Activated T-helper 1 cell treated with anti-CD3 and anti-CD28 coated beads, Interleukin-12 subunit alpha, Interleukin-12 subunit beta, Interleukin-2, Interleukin-4 antibody, amounts not matched to agents 30 ng/mL and 10 ng/mL and 1 ng/mL, durations not matched to agents 14 hours and 24 hours and 36 hours (primary cell): ENCODE measurements around the gene TTC21B. TPM values are rescaled to one million over a fixed set of nuclear protein-coding genes. Genes with fewer than 3 reads are reported as not detected.
A peak's percentile ranks its signal among the peaks of the same experiment; 100 is the strongest.

Experiments used
- DNase-seq: peaks from one replicate; pipeline ENCODE4 v3.0.0; 2021; ENCODE audit warnings: low spot score
- H3K27ac Mint-ChIP-seq: one replicate; pipeline ENCODE4 v1.8.0; 2021; ENCODE audit warnings: mild to moderate bottlenecking, mixed read lengths
- H3K27me3 Mint-ChIP-seq: one replicate; pipeline ENCODE4 v1.8.0; 2022; ENCODE audit warnings: mild to moderate bottlenecking, moderate library complexity, mixed read lengths; ENCODE audit not compliant: insufficient read depth
- H3K36me3 Mint-ChIP-seq: one replicate; pipeline ENCODE4 v1.8.0; 2021; ENCODE audit warnings: low read depth, mixed read lengths
- H3K4me1 Mint-ChIP-seq: one replicate; pipeline ENCODE4 v1.8.0; 2021; ENCODE audit warnings: low read depth, mixed read lengths
- H3K4me3 Mint-ChIP-seq: one replicate; pipeline ENCODE4 v1.8.0; 2021; ENCODE audit warnings: mild to moderate bottlenecking, moderate library complexity, mixed read lengths
- H3K9me3 Mint-ChIP-seq: one replicate; pipeline ENCODE4 v1.8.0; 2021; ENCODE audit warnings: mixed read lengths
- intact Hi-C: fragments of 100-400 bp; cut with micrococcal nuclease; formaldehyde crosslinking; loops from one replicate; pipeline ENCODE4 v1.15.1; 2024
- total RNA-seq: library from RNA; stranded (reverse); gene quantifications from 2 replicates; pipeline ENCODE4 v1.2.3, GENCODE V29; 2022

The TTC21B gene
- total RNA-seq, 1 donor from 2014 or later = 21.0 TPM

GRCh38 chr2:165911231-165911630 lies 42.3 kb downstream of the TTC21B start:
- Mint-ChIP-seq H3K4me3 (no peak overlapping the region), H3K9me3 (no peaks in the 10 kb centered on the region), H3K27me3 (no peaks in the 10 kb centered on the region), H3K4me1 (no peaks in the 10 kb centered on the region), H3K36me3 (peaks cover 4% of the 10 kb centered on the region), H3K27ac (no peak overlapping the region)
- no peak for DNase-seq
- intact Hi-C loops = no loop called here

GRCh38 chr2:165909466-165909865 lies 44.1 kb downstream of the TTC21B start:
- Mint-ChIP-seq H3K36me3 (peaks cover 8% of the 10 kb centered on the region), H3K27ac (no peak overlapping the region), H3K4me3 (no peak overlapping the region), H3K9me3 (no peaks in the 10 kb centered on the region), H3K27me3 (no peaks in the 10 kb centered on the region), H3K4me1 (peaks cover 14% of the 10 kb centered on the region)
- no peak for DNase-seq
- intact Hi-C loops = no loop called here

DNA sequence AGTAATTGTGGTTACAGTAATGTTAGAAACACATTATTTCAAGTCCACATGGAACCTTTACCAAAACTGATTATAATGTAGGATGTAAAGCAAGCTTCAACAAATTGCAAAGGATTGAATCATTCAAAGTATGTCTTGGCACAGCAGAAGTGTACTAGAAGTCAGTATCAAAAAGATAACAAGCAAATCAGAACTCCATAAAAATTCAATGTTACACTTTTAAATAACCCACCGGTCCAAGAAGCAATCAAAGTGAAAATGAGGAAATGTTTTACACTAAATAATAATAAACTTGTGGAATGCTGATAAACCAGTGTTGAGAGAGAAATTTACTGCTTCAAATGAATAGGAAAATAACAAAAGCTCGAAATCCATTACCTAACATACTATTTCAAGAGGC lies 47.7 kb downstream of the TTC21B start:
- Mint-ChIP-seq H3K36me3 (peaks cover 14% of the 10 kb centered on the region), H3K4me1 (peaks cover 32% of the 10 kb centered on the region), H3K4me3 (no peak overlapping the region), H3K27me3 (no peaks in the 10 kb centered on the region), H3K27ac (no peak overlapping the region), H3K9me3 (no peaks in the 10 kb centered on the region)
- intact Hi-C loops = no loop called here
- DNase-seq = no peak

DNA sequence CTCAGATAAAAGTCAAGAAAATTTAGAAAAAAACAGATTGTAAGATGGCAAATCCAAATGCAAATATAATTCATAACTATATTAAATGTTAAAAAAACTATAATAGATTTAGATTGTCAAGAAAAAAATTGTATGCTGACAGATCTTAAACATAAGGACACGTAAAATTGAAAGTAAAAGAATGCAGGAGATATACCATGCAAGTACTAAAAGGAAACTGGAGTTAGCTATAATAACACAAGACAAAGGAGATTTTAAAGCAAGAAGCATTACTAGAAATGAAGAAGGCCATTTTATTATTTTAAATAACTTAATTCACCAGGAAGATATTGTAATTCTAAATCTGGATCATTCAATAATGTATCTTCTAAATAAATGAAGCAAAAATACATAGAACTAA lies 48.3 kb downstream of the TTC21B start:
- Mint-ChIP-seq H3K27me3 (no peaks in the 10 kb centered on the region), H3K4me1 (peaks cover 32% of the 10 kb centered on the region), H3K27ac (no peak overlapping the region), H3K9me3 (no peaks in the 10 kb centered on the region), H3K36me3 (peaks cover 14% of the 10 kb centered on the region), H3K4me3 (no peak overlapping the region)
- DNase-seq = no peak
- intact Hi-C loops = no loop called here

GRCh38 chr2:165904432-165904831 lies 49.1 kb downstream of the TTC21B start:
- no peak for DNase-seq
- intact Hi-C loops = no loop called here
- Mint-ChIP-seq H3K27me3 (no peaks in the 10 kb centered on the region), H3K27ac (peak overlapping the region; percentile 40), H3K36me3 (peaks cover 17% of the 10 kb centered on the region), H3K9me3 (no peaks in the 10 kb centered on the region), H3K4me3 (no peak overlapping the region), H3K4me1 (peaks cover 32% of the 10 kb centered on the region)

GRCh38 chr2:165903406-165903805 lies 50.2 kb downstream of the TTC21B start:
- H3K27me3 Mint-ChIP-seq = no peaks in the 10 kb centered on the region
- DNase-seq = no peak
- H3K27ac Mint-ChIP-seq = no peak overlapping the region
- H3K4me3 Mint-ChIP-seq = no peak overlapping the region
- intact Hi-C loops = no loop called here
- H3K4me1 Mint-ChIP-seq = peaks cover 32% of the 10 kb centered on the region
- H3K36me3 Mint-ChIP-seq = peaks cover 20% of the 10 kb centered on the region
- no peaks in the 10 kb centered on the region for H3K9me3 Mint-ChIP-seq

GRCh38 chr2:165902934-165903333 lies 50.6 kb downstream of the TTC21B start:
- peak overlapping the region; percentile 46 for H3K4me3 Mint-ChIP-seq
- intact Hi-C loops = no loop called here
- peak overlapping the region; percentile 37 for H3K27ac Mint-ChIP-seq
- DNase-seq = no peak
- H3K27me3 Mint-ChIP-seq = no peaks in the 10 kb centered on the region
- H3K36me3 Mint-ChIP-seq = peaks cover 25% of the 10 kb centered on the region
- H3K4me1 Mint-ChIP-seq = peaks cover 32% of the 10 kb centered on the region
- no peaks in the 10 kb centered on the region for H3K9me3 Mint-ChIP-seq

- no peak overlapping the region for H3K27ac Mint-ChIP-seq
- peaks cover 32% of the 10 kb centered on the region for H3K4me1 Mint-ChIP-seq
- H3K36me3 Mint-ChIP-seq = peaks cover 31% of the 10 kb centered on the region
- intact Hi-C loops = no loop called here
- H3K9me3 Mint-ChIP-seq = no peaks in the 10 kb centered on the region
- no peak for DNase-seq
- no peak overlapping the region for H3K4me3 Mint-ChIP-seq
- H3K27me3 Mint-ChIP-seq = no peaks in the 10 kb centered on the region
Observed at GRCh38 chr2:165901620-165902298, 51.8 kb downstream of the TTC21B start.

- DNase-seq = no peak
- Mint-ChIP-seq H3K36me3 (peaks cover 28% of the 10 kb centered on the region), H3K27ac (no peak overlapping the region), H3K4me1 (peaks cover 17% of the 10 kb centered on the region), H3K9me3 (no peaks in the 10 kb centered on the region), H3K27me3 (no peaks in the 10 kb centered on the region), H3K4me3 (no peak overlapping the region)
- intact Hi-C loops = no loop called here
Observed at GRCh38 chr2:165899311-165899710, 54.3 kb downstream of the TTC21B start.

DNA sequence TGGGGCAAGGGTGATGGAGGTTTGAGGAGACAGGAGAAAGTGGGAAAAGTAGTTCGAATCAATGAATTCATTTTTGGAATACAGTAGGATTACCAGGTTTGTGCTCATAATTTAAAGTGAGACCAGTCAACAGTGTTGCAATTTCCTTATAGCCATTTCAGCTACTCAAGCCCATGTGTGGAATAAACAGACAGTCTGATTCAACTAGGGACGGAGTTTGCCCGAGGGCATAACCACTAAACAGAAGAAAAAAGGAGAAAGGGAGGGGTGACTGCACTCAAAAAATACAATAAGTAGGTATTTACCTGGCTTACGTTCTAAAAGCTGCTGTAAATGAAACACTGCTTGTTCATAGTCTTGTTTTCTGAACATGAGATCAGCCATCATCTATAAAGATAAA lies 55.2 kb downstream of the TTC21B start:
- intact Hi-C loops = no loop called here
- Mint-ChIP-seq H3K36me3 (peaks cover 34% of the 10 kb centered on the region), H3K9me3 (no peaks in the 10 kb centered on the region), H3K4me3 (no peak overlapping the region), H3K27me3 (no peaks in the 10 kb centered on the region), H3K4me1 (peaks cover 15% of the 10 kb centered on the region), H3K27ac (no peak overlapping the region)
- DNase-seq = no peak

- no peak overlapping the region for H3K4me3 Mint-ChIP-seq
- no peak overlapping the region for H3K27ac Mint-ChIP-seq
- H3K9me3 Mint-ChIP-seq = no peaks in the 10 kb centered on the region
- peaks cover 9% of the 10 kb centered on the region for H3K4me1 Mint-ChIP-seq
- DNase-seq = no peak
- H3K36me3 Mint-ChIP-seq = peaks cover 28% of the 10 kb centered on the region
- no peaks in the 10 kb centered on the region for H3K27me3 Mint-ChIP-seq
- intact Hi-C loops = no loop called here
Observed at GRCh38 chr2:165897726-165898125, 55.9 kb downstream of the TTC21B start.

- no peak for DNase-seq
- Mint-ChIP-seq H3K27ac (no peak overlapping the region), H3K4me3 (no peak overlapping the region), H3K9me3 (no peaks in the 10 kb centered on the region), H3K36me3 (peaks cover 30% of the 10 kb centered on the region), H3K27me3 (no peaks in the 10 kb centered on the region), H3K4me1 (peaks cover 4% of the 10 kb centered on the region)
- intact Hi-C loops = no loop called here
Observed at GRCh38 chr2:165897074-165897473, 56.5 kb downstream of the TTC21B start.

- H3K27me3 Mint-ChIP-seq = no peaks in the 10 kb centered on the region
Observed at GRCh38 chr2:165895974-165896373, 57.6 kb downstream of the TTC21B start.

GRCh38 chr2:165893556-165893955 lies 60.0 kb downstream of the TTC21B start:
- H3K4me3 Mint-ChIP-seq = no peak overlapping the region
- intact Hi-C loops = no loop called here
- H3K27me3 Mint-ChIP-seq = no peaks in the 10 kb centered on the region
- DNase-seq = no peak
- H3K36me3 Mint-ChIP-seq = peaks cover 35% of the 10 kb centered on the region
- no peak overlapping the region for H3K27ac Mint-ChIP-seq
- no peaks in the 10 kb centered on the region for H3K4me1 Mint-ChIP-seq
- no peaks in the 10 kb centered on the region for H3K9me3 Mint-ChIP-seq

More at GRCh38 chr2:165895974-165896373, 57.6 kb downstream of the TTC21B start:
- H3K4me1 Mint-ChIP-seq = no peaks in the 10 kb centered on the region
- no peak for DNase-seq
- no peak overlapping the region for H3K4me3 Mint-ChIP-seq
- intact Hi-C loops = no loop called here
- no peaks in the 10 kb centered on the region for H3K9me3 Mint-ChIP-seq
- H3K36me3 Mint-ChIP-seq = peaks cover 28% of the 10 kb centered on the region
- H3K27ac Mint-ChIP-seq = no peak overlapping the region
